HCT116 (cell line): ENCODE data around the gene EYA2.

ENCODE experiments used
- CEBPB ChIP-seq: IDR thresholded peaks from 2 replicates; pipeline ENCODE4 v1.6.1; 2012; ENCODE audit warnings: low read depth
- ELF1 ChIP-seq: IDR thresholded peaks from 2 replicates; pipeline ENCODE4 v1.6.1; 2012; ENCODE audit warnings: low read depth, borderline replicate concordance
- EZH2 ChIP-seq: fragments of 200-600 bp; sonication (generic); IDR thresholded peaks from 2 replicates; pipeline ENCODE4 v1.6.1; 2017; ENCODE audit warnings: antibody characterized with exemption, mixed run types
- EZH2phosphoT487 ChIP-seq: fragments of 200-600 bp; IDR thresholded peaks from 2 replicates; pipeline ENCODE4 v1.6.1; 2018; ENCODE audit warnings: antibody characterized with exemption, borderline replicate concordance
- FOSL1 ChIP-seq: IDR thresholded peaks from 2 replicates; pipeline ENCODE4 v1.6.1; 2012; ENCODE audit warnings: low read depth
- POLR2AphosphoS5 ChIP-seq: IDR thresholded peaks from 2 replicates; pipeline ENCODE4 v1.6.1; 2011; ENCODE audit warnings: mild to moderate bottlenecking, low read depth, low read length, moderate library complexity
- SIN3A ChIP-seq: IDR thresholded peaks from 2 replicates; pipeline ENCODE4 v1.6.1; 2012; ENCODE audit warnings: low read depth
- SRF ChIP-seq: IDR thresholded peaks from 2 replicates; pipeline ENCODE4 v1.6.1; 2012; ENCODE audit warnings: low read depth
- TF ChIP-seq, protein P1 (sequence below), 3 experiments: fragments of 200-600 bp in 1 of 3; sonication (generic) in 1 of 3; IDR thresholded peaks in 2 of 3; conservative IDR thresholded peaks in 1 of 3; 2 replicates each; pipeline ENCODE4 v1.5.1; 2012 to 2017; ENCODE audit warnings: low read depth in 2 of 3, low read length in 2 of 3, antibody characterized with exemption in 1 of 3, borderline replicate concordance in 1 of 3, control low read depth in 1 of 3, mild to moderate bottlenecking in 1 of 3, mixed read lengths in 1 of 3, mixed run types in 1 of 3, moderate library complexity in 1 of 3; ENCODE audit not compliant: insufficient read depth in 1 of 3
- TF ChIP-seq, protein P2 (sequence below): IDR thresholded peaks from 2 replicates; pipeline ENCODE4 v1.6.1; 2012
- TF ChIP-seq, protein P3 (sequence below): IDR thresholded peaks from 2 replicates; pipeline ENCODE4 v1.6.1; 2011; ENCODE audit warnings: mild to moderate bottlenecking, low read length, moderate library complexity; ENCODE audit not compliant: insufficient replicate concordance; ENCODE audit errors: extremely low read depth

DNA sequence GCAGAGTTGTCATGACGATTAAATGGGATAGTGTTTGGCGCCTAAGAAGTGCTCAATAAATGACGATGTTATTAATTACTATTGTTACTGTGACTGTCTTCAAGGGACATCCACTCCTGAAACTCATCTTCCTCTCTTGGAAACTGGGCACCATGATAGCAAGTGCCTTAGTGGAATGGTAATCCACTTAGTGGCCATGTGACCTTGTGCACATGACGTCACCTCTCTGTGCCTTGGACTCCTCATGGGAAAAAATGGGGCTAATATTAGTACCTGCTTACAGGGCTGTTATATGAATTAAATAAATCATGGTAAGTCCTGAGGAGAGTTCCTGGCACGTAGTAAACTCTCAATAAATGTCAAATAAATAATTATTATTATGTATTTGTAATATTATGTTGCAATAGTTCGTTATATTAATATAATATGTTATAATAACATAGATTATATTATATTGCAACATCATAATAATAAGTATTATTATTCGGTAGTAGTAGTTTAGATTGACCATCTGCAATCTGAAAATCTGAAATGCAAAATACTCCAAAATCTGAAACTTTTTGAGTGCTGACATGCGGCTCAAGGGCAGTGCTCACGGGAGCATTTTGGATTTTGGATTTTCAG lies 40.9 kb downstream of the EYA2 start:
- TF ChIP-seq, protein P1, sequence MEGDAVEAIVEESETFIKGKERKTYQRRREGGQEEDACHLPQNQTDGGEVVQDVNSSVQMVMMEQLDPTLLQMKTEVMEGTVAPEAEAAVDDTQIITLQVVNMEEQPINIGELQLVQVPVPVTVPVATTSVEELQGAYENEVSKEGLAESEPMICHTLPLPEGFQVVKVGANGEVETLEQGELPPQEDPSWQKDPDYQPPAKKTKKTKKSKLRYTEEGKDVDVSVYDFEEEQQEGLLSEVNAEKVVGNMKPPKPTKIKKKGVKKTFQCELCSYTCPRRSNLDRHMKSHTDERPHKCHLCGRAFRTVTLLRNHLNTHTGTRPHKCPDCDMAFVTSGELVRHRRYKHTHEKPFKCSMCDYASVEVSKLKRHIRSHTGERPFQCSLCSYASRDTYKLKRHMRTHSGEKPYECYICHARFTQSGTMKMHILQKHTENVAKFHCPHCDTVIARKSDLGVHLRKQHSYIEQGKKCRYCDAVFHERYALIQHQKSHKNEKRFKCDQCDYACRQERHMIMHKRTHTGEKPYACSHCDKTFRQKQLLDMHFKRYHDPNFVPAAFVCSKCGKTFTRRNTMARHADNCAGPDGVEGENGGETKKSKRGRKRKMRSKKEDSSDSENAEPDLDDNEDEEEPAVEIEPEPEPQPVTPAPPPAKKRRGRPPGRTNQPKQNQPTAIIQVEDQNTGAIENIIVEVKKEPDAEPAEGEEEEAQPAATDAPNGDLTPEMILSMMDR (IDR thresholded peaks at IDR 0.05 in 2 of 3, conservative IDR thresholded peaks at IDR 0.05 in 1 of 3; ENCODE audit: borderline replicate concordance in 1 of 3, insufficient read depth in 1 of 3, low read depth in 2 of 3, low read length in 2 of 3) = no peak
- TF ChIP-seq CEBPB (no peak), FOSL1 (no peak), EZH2phosphoT487 (no peak), POLR2AphosphoS5 (no peak), SIN3A (no peak), ELF1 (no peak), EZH2 (no peak), SRF (no peak)
- TF ChIP-seq, protein P2, sequence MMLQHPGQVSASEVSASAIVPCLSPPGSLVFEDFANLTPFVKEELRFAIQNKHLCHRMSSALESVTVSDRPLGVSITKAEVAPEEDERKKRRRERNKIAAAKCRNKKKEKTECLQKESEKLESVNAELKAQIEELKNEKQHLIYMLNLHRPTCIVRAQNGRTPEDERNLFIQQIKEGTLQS = no peak
- TF ChIP-seq, protein P3, sequence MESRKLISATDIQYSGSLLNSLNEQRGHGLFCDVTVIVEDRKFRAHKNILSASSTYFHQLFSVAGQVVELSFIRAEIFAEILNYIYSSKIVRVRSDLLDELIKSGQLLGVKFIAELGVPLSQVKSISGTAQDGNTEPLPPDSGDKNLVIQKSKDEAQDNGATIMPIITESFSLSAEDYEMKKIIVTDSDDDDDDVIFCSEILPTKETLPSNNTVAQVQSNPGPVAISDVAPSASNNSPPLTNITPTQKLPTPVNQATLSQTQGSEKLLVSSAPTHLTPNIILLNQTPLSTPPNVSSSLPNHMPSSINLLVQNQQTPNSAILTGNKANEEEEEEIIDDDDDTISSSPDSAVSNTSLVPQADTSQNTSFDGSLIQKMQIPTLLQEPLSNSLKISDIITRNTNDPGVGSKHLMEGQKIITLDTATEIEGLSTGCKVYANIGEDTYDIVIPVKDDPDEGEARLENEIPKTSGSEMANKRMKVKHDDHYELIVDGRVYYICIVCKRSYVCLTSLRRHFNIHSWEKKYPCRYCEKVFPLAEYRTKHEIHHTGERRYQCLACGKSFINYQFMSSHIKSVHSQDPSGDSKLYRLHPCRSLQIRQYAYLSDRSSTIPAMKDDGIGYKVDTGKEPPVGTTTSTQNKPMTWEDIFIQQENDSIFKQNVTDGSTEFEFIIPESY = no peak
